Measurements from ENCODE around the gene DENND1A.

Gene DENND1A

DNA sequence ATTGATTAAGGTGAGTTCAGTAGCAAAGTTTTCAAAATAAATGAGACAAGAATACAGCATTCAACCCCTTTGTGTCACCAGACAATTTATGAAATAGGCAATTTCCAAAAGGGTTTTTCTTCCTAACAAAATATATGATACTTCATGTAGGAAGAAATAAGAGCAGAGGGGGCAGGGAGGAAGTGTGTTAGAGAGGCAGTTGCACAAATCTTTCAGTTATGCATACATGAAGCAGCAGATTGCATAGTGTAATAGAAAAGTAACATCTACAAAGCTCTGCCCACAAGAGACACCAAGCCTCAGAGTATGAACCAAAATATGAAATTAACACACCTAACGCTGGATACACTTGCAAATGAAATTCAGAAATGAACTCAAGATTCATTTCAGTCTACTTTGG is 157.0 kb downstream of the DENND1A start:
- no peak for DNase-seq (ENCODE audit: low read depth in 2 of 2)

DNA sequence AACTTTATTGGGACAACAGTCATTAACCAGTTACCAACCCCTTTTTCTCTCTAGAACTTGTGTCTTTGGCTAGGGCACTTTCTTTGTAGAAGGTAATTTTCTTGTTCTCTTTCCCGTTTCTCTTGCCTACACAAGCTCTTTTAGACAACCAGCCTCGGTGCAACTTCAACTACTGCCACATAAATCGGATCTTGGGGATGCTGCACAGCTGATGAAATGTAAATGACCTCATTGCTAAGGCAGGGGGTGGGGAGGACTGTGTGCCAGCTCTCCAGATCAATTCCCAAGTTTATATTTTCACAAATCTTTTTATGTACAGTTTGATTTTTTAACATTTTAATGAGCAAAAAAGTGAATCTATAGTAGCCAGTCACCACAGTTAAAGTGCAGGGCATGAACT is 157.6 kb downstream of the DENND1A start:
- no peak for DNase-seq (ENCODE audit: low read depth in 2 of 2)

DNA sequence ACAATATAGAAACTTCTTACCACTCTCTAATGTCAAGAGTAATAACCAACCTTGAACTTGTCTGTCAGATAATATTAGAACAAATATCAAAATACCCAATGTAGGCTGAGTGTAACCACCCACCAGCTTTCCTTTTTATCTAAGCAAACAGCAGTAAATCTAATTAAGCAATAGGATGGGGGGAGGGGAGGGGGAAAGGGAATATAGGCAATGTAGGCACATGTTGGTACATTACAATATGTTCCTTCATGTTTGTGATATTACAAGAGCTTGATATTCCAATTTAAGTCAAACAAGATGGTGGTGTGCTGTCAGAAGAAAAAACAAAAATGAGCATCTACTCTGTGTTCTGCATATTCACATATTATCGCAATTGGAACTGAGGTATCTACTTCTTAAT is 158.2 kb downstream of the DENND1A start:
- DNase-seq (ENCODE audit: low read depth in 2 of 2) = no peak

DNA sequence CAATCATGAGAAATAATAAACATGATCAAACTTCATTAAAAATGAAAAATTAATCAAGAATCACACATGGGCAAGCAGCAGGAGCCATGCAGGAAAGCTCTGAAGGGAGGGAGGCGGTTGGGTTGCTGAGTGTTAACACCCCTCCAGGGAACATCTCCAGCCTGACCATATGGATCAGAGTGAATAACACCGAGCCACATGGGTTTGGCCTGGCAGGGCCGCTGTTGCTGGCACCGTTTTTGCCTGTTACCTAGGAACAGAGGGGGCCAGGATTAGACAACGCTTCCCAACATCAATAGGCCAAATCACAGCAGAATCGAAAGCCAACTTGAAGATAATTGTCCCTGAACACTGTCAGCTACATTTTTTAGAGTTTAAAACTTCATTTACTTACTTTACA is 160.2 kb downstream of the DENND1A start:
- DNase-seq (ENCODE audit: low read depth in 2 of 2) = no peak

DNA sequence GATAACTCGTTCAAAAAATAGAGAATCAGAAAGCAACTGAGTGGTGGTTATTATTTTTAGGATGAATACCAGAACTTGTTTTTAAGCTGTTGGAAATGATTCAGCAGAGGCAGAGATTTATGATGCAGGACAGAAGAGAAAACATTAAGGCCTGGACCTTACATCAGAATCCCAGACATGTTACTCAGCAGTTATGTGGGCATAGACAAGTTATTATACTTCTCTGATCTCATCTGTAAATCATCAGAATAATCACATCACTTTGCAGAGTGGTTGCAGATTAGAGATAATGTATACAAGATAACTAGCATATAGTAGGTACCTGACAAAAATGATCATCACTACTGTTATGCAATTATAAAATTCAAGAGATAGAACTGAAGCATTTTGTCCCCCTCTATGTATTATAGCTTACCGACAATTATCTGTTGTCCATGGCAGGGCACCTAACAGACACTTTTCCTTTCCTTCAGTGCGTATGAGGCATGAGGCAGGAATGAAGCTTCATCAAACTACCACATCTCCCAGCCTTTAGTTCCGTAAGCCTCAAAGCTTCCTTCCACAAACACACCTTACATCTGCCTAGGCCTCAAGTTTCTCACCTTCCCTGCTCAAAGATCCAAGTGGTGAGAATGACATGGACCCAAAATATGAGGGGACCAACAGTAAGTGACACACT is 165.9 kb downstream of the DENND1A start:
- no peak for DNase-seq (ENCODE audit: low read depth in 2 of 2)

DNA sequence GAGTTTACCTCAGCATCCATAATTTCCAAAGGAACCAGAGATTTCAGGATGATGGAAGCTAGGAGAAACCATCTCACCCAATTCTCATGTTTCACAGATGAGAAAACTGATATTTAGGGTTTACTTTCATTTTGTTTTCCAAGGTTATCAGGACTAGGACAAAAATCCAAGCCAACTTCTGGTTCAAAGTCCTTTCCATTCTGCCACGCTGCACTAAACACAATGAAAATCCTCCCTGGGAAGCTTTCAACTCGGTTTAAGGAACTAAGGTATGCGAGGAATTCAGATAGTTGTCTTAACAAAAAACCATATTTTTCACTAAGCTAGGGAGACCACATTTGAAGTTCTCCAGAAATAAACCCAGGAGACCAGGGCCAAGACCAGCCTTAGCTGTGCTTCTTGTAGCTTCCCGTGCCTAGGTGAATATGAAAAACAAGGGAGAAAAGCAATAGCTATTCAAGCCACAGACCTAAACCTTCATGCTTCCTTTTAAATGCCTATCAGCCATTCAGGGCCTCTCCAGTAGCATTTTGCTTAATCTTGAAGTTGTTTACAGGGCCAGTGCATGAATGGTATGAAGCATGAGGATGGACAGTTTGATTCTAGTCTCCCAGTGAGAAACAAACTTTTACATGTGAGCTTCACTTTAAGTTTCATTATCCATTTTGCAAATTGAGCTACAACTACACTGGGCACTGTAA is 167.9 kb downstream of the DENND1A start:
- DNase-seq (ENCODE audit: low read depth in 2 of 2) = no peak

DNA sequence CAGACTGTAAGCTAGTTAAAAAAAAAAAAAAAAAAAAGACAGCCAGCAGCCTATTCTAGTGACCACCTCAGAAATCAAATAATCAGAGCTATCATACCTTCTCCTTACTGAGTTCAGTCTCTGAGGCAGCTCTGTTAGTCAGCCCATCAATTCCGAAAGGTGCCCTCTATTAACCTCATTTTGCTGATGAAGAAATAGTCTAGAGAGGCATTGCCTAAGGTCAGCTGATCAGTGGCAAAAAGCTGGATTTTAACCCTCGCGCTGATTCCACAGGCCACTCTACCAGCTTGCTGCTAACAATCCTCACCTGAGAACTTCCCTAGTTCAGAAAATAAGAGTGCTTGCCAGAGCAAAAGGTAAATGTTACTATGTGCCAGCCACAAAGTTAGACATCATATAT is 172.0 kb downstream of the DENND1A start:
- no peak for DNase-seq (ENCODE audit: low read depth in 2 of 2)

DNA sequence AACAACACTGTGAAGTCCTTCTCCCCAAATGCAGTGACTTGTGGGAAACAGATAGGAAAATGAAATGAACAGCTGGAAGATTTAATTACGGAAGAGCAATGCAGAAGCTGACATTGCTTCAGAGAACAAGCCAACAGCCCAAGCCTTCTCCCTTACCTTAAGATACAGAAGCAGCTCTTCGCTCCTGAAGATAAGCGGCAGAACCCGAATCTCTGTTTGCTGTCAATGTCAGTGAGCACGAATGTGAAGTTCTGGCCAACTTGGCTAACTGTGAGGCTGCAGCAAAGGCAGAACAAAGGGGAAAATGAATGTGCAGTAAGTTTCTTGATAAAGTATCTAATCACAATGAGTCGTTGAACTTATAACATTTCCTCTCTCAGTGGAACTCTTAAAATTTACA is 172.4 kb downstream of the DENND1A start:
- DNase-seq (ENCODE audit: low read depth in 2 of 2) = no peak

DNA sequence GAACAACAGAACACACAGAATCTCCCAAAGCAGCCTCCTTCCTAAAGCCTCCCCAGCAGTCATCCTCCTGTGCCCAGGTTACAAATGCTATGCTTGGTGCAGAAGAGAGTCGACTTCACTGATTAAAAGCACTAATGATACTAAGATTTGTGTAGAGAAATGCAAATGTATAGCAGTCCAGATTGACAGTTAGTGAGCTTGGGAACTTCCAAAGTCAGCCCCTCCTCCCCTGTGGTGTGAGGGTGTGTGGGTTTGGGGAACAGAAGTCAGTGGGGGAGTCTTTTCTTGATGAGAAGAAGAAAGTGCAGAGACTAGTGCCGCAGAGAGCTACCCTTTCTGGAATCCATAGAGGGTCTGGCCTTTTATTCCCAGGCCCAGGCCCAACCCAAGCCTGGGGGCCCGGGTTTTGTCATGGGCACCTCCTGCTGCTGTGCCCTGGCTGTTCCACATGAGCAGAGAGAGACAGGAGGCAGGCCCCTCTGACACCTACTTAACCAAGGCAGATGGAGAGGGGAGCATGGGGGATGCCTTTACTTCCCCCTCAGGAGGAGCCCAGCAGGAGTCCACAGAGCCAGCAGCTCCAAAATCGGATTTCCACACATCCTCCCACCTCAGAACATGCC is 173.3 kb downstream of the DENND1A start:
- DNase-seq (ENCODE audit: low read depth in 2 of 2) = no peak

DNA sequence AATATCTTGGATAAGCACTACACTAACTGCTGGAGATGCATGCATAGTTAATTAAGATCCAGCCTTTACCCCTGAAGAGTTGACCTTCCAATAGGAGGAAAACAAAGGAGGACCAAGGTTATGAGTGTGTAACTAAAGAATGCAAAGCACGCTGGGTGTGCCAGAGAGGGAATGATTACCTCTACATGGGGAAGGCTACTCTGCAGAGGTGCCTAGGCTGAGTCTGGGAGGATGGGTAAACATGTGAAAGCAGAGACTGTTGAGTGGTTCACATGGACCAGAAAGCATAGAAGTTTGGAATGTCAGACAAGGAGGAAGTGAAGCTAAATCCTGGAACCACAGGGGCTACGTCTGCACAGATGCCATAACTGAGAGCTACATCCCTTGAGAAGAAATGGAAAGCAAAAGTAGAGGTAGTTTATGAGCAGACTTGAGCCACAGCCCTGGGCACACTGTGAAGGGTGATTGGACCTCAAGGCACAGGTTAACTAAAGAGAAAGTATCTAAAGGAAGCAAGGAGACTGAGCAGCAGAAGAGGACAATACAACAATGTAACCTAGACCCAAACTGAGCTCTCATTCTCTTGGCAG is 176.2 kb downstream of the DENND1A start:
- DNase-seq (ENCODE audit: low read depth in 2 of 2) = no peak

DNA sequence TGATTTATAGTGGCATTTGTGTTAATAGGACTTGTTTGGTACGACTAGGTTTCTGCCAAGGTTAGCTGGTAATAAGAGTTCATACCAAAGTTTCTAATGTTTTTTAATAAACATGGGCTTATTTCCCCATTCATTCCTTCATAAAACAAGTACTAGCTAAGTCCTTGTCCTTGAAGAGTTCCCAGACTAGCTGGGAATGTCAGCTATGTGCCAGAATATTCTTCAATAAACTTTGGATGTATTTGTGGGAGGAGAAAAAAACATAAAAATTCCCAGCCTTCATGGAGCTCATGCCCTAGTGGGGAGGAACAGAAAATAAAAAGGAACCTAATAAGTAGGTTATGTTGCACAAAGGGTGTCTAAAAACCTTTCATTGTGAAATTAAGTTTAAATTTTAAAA is 176.9 kb downstream of the DENND1A start:
- no peak for DNase-seq (ENCODE audit: low read depth in 2 of 2)

DNA sequence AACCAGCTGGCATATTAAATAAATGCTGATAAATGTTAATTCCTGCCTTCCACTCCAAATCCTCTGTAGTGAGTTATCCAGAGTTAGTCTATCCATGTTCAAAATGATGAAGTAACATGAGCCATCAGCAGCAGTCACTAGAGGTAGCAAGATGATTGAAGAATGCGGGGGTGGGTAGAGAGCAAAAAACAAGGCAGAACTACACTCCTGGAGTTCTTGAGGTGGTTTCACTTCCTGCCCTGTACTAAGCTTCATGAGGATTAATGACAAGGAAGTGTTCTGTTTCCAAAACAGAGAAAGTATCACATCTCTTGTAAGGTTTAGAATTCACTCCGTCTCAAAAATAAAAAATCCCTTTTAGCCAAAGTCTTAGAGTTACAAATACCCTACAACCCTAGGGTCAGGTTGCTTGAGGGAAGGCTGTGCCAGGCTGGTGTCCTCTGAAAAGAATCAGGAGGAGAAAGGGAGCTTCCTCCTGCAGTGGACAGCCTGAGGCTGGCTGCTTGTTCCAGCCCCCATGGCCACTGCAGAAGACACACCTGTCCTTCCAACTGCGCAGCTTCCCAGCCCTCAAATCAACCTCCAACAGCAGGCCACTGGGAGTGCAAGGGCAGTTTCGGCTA is 180.2 kb downstream of the DENND1A start:
- DNase-seq (ENCODE audit: low read depth in 2 of 2) = no peak

DNA sequence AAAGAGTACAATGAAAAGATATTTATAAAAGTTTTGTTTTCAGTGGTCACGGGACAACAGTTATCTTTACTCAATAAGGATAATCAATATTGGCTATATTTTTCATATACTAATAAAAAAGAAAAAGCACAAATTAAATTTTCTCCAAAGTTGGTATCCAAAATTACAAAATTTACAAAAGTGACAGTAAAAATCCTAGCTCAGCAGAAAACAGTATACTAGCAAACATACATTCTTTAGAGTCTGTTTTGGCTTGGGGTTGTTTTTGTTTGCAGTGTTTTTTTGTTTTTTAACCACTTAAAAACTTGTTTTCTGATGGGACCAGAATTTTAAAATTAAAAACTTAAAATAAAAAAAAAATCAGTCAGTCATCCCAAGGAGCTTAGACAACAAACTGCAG is 183.2 kb downstream of the DENND1A start:
- no peak for DNase-seq (ENCODE audit: low read depth in 2 of 2)

DNA sequence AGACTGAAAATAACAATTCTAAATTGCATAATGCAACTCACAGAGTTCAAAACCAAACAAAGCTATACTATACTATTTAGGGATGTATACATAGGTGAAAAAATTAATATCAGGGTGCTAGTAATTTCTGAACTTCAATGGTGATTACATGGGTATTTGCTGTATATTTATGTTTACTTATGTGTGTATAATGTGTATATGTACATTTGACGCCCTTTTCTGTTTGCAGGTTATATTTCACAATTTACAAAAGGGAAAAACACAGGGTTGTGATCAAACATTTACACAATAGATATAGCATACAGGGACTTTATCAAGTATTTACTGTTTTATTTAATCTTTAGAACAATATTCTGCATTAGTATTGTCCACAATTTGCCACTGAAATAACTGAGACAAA is 184.0 kb downstream of the DENND1A start:
- no peak for DNase-seq (ENCODE audit: low read depth in 2 of 2)

DNA sequence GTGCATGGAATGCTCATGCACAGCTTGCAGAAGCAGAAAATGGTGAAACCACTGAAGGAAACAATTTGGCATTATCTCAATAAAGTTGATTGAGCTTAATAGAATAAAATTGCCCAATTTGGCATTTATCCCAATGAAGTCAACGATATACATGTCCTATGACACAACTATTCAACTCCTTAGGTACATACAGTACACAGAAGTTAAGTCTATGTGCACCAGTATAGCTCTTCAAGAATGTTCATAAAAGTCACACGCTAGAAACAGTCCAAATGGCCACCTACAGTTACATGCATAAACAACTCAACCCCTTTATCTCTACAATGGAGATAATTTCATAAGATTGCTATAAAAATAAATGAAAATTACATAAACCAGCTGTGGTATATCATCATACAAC is 184.5 kb downstream of the DENND1A start:
- DNase-seq (ENCODE audit: low read depth in 2 of 2) = no peak

DNA sequence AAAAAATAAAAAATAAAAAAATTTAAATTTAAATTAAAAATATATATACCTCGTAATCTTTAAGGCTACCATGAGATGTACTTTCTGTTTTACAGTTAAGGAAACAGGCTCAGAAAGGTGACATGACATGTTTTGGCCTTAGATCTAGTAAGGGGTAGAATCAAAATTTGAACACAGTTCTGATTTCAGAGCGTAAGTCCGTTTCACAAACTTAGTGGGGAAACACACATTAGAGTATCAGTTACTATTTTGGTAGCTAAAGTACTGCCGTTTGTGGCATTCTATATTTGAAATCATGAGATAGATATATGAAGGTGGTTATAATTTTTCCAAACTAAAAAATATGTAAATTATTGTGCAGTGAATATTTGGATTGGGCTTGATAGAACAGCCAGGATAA is 186.2 kb downstream of the DENND1A start:
- no peak for DNase-seq (ENCODE audit: low read depth in 2 of 2)

DNA sequence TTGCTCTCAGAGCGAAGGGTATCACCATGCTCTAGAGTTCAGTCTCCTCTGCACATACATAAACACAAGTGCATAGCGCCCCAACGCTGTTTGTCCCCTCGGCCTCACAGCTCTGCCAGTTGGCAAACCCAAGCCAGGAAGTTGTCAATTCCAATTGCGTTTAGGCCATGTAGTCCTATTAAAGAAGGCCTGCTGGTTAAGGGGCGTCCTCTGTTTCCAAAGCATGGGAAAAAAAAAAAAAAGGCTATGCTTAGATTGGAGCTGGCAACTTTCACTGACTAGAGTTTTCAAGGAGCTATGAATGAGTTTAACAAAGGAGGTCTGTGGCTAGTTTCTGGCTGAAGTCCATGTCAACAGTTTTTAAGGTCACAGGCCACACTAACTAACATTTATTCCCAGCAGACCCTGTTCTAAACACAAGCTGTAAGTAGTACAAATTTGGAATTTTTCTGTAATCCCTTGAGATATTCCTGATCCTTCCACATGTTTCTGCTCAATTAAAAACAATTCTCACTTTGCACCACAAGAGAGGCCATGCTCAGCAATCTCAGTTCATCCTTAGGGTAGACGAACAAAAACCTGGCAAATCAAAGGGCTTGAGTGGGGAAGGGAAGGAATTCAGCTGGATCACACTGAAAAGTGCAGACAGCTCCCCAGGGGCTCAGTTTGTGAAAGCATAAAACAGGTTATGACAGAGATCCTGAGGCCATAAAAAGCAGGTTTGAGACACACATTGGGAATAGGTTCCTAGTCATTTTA is 187.7 kb downstream of the DENND1A start:
- no peak for DNase-seq (ENCODE audit: low read depth in 2 of 2)

DNA sequence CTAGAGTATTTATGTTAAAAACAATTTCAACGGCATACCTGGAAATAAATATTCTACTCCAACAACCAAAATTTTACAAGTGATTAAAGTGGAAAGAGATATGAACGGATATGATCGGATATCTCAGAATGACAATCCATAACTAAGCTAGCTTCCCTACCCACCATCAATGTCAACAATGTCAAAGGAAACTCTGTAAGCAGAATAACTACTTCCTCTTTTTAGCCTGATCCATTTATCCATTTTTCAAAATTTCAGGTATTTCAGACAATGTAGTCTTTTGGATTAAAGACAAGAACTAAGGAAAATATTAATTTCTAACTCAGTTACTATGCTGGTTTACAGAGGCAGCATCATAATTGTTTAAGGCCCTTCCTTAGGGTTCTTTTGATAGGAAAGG is 188.7 kb downstream of the DENND1A start:
- no peak for DNase-seq (ENCODE audit: low read depth in 2 of 2)

DNA sequence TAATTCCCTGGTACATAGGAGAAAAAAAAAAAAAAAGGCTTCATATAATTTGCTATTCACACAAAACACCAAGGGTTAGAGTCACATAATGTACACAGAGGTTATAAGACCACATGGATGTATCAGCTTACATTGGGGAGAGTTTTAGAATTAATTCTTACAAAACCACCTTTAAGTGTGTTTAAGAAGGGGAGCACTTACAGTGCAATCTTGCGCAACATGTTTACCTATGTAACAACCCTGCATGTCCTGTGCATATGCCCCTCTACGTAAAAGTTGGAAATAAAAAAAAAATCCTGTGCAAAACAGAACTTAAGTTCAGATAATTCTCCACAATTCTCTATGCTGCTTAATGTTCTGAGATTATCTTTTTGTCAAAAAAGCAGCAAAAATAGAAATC is 190.0 kb downstream of the DENND1A start:
- no peak for DNase-seq (ENCODE audit: low read depth in 2 of 2)

DNA sequence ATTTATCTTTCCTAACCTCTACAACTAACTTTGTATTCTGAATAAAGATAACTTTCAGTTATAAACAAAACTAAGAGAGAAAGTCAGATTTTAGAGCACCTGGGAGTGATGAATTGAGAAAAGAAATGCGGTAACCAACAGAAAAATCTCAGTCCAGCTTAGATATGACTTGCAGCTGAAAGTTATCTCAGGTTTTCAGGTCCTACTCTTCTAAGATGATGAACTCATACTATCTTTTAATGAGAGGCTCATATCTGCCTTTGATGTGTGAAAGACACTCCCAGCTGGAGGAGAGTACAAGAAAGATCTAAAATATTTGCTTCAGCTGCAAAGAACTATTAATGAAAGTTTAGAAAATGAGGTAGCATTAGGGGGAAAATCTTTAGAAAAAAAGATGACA is 190.5 kb downstream of the DENND1A start:
- no peak for DNase-seq (ENCODE audit: low read depth in 2 of 2)

DNA sequence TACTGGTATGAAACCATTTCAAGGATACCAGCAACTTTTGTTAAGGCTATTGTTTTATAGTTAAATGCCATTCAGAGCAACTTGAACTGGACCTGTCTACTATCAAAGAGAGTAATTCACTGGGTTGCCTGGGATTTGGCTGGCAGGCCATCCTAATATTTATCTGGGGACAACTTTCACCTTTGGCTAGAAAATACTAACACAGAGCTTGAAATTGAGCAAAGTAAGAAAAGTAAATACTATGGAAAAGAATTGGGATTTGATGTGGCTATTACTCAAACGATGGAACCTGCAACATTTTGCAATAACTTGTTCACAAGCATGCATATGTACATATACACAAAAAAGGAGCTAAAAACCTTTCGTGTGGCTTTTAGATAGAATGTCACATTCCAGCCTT is 191.3 kb downstream of the DENND1A start:
- no peak for DNase-seq (ENCODE audit: low read depth in 2 of 2)

DNA sequence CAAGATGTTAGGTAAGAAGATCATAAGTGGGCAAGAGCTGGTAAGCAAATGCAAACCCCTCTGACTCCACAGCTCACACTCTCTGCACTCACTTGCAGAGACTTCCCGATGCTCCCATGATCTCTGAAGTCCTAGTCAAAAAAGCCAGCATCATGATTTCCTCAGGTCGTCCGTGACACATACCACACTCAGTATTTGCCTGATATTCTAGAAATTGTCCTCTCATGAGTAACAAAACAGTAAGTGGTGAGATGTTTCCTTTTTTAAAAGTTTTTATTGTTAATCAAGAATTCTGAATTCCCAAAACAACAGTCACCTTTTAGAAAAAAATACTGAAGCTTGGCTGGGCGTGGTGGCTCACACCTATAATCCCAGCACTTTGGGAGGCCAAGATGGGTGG is 194.6 kb downstream of the DENND1A start:
- no peak for DNase-seq (ENCODE audit: low read depth in 2 of 2)

Measured in activated CD8-positive, alpha-beta memory T cell treated with anti-CD3 and anti-CD28 coated beads for 4 hours (primary cell).